CD4-positive, alpha-beta T cell (primary cell): ENCODE measurements around the gene KPNB1. TPM values are rescaled to one million over a fixed set of nuclear protein-coding genes. Genes with fewer than 3 reads are reported as not detected.

Source experiments
- ATAC-seq: fragments of 200-7000 bp; cut with Tn5 transposase; one replicate; pipeline ENCODE4 v1.10.0; 2022; ENCODE audit warnings: mild to moderate bottlenecking; ENCODE audit not compliant: poor library complexity
- CTCF ChIA-PET: fragments of 350-600 bp; sonication (Branson Sonifier 250); formaldehyde crosslinking; loops from one replicate; lab custom pipeline; 2021; ENCODE audit warnings: antibody characterized with exemption, inconsistent platforms; lab: Charles Lee
- POLR2A ChIA-PET: fragments of 350-600 bp; sonication (Branson Sonifier 250); formaldehyde crosslinking; loops from one replicate; lab custom pipeline; 2021; ENCODE audit warnings: antibody characterized with exemption, inconsistent platforms; lab: Charles Lee
- DNase-seq, 14 experiments: peaks; one replicate each; pipeline ENCODE4 v3.0.0-alpha.2; 2013 to 2020; ENCODE audit warnings: mixed read lengths in 2 of 14
- H3K27ac ChIP-seq, 2 donors: one replicate each; pipeline versions ENCODE4 v1.5.1 to v1.7.0; 2013; ENCODE audit warnings: low read length in 2 of 2, low read depth in 1 of 2, mild to moderate bottlenecking in 1 of 2
- H3K27me3 ChIP-seq, 2 experiments: 1 replicate in 1 of 2; 2 replicates in 1 of 2; pipeline versions ENCODE4 v1.6.1 to v1.7.0; 2013; ENCODE audit warnings: low read length in 2 of 2, control low read depth in 1 of 2, mild to moderate bottlenecking in 1 of 2, moderate library complexity in 1 of 2; ENCODE audit not compliant: insufficient read depth in 2 of 2, control insufficient read depth in 1 of 2
- H3K36me3 ChIP-seq: one replicate; pipeline ENCODE4 v1.6.1; 2013; ENCODE audit warnings: low read length, control low read depth; ENCODE audit not compliant: insufficient read depth
- H3K4me1 ChIP-seq: one replicate; pipeline ENCODE4 v1.6.1; 2013; ENCODE audit warnings: low read length, control low read depth; ENCODE audit not compliant: insufficient read depth
- H3K4me3 ChIP-seq: one replicate; pipeline ENCODE4 v1.5.1; 2013; ENCODE audit warnings: mild to moderate bottlenecking, low read length, moderate library complexity
- H3K9me3 ChIP-seq, 2 experiments: 1 replicate in 1 of 2; 2 replicates in 1 of 2; pipeline versions ENCODE4 v1.6.1 to v1.7.0; 2013; ENCODE audit warnings: low read length in 2 of 2, mild to moderate bottlenecking in 2 of 2, control low read depth in 1 of 2, moderate library complexity in 1 of 2; ENCODE audit not compliant: control insufficient read depth in 1 of 2, insufficient read depth in 1 of 2
- H3K27ac Mint-ChIP-seq: one replicate; pipeline ENCODE4 v1.8.0; 2020; ENCODE audit warnings: mixed read lengths
- H3K27me3 Mint-ChIP-seq: one replicate; pipeline ENCODE4 v1.8.0; 2021; ENCODE audit warnings: mixed read lengths
- H3K36me3 Mint-ChIP-seq: one replicate; pipeline ENCODE4 v1.8.0; 2021; ENCODE audit warnings: low read depth, mixed read lengths
- H3K4me1 Mint-ChIP-seq: one replicate; pipeline ENCODE4 v1.8.0; 2021; ENCODE audit warnings: low read depth, mixed read lengths
- H3K4me3 Mint-ChIP-seq: one replicate; pipeline ENCODE4 v1.8.0; 2020; ENCODE audit warnings: mild to moderate bottlenecking, mixed read lengths
- H3K9me3 Mint-ChIP-seq: one replicate; pipeline ENCODE4 v1.8.0; 2020; ENCODE audit warnings: mixed read lengths
- CTCF ChIP-seq: fragments of 200-600 bp; IDR thresholded peaks from one replicate; pipeline ENCODE4 v1.8.0; 2022; ENCODE audit warnings: antibody characterized with exemption, mild to moderate bottlenecking
- intact Hi-C, 2 experiments: fragments of 100-400 bp; cut with DNase I in 1 of 2; cut with micrococcal nuclease in 1 of 2; formaldehyde crosslinking; loops; one replicate each; pipeline versions ENCODE4 v1.15.1 to v1.9.0; 2023 to 2025; cut with DNase I, micrococcal nuclease
- total RNA-seq, 174 experiments: library from RNA in 2 of 174; stranded (reverse) in 2 of 174; gene quantifications; one replicate each; pipeline ENCODE4 v1.2.3 and lab custom pipeline; 2021 to 2026

The KPNB1 gene
- total RNA-seq, 2 experiments from 2014 or later = 145 to 151 TPM

- H3K9me3 Mint-ChIP-seq = no peaks in the 10 kb centered on the region
- DNase-seq = no peak
- POLR2A ChIA-PET = interaction anchor here (2.6 kb wide), 1 partner anchor 10 kb away, joined by 18 read pairs; the partner anchor contains the start of gene KPNB1
These were observed 9.6 kb upstream of the KPNB1 start for GRCh38 chr17:47640076-47640475.

GRCh38 chr17:47641202-47641601, 8.5 kb upstream of the KPNB1 start:
- intact Hi-C loops = no loop called here
- ATAC-seq = no peak
- POLR2A ChIA-PET = interaction anchor here (2.6 kb wide), 1 partner anchor 8 kb away, joined by 18 read pairs; the partner anchor contains the start of gene KPNB1
- DNase-seq = no peak
- CTCF ChIA-PET = interaction anchor here (1.2 kb wide), 1 partner anchor 21 kb away, joined by 3 read pairs; no protein-coding TSS in a partner anchor
- H3K27ac Mint-ChIP-seq = no peak overlapping the region
- no peak overlapping the region for H3K4me3 ChIP-seq
- H3K36me3 ChIP-seq = no peaks in the 10 kb centered on the region
- no peaks in the 10 kb centered on the region for H3K9me3 ChIP-seq
- H3K27me3 ChIP-seq = no peaks in the 10 kb centered on the region
- no peaks in the 10 kb centered on the region for H3K27me3 Mint-ChIP-seq
- no peak overlapping the region for H3K27ac ChIP-seq
- TF ChIP-seq CTCF = no peak
- H3K4me1 ChIP-seq = peaks cover 6% of the 10 kb centered on the region
- no peaks in the 10 kb centered on the region for H3K9me3 Mint-ChIP-seq
- peaks cover 5% of the 10 kb centered on the region for H3K4me1 Mint-ChIP-seq
- no peak overlapping the region for H3K4me3 Mint-ChIP-seq
- H3K36me3 Mint-ChIP-seq = peaks cover 4% of the 10 kb centered on the region

More at GRCh38 chr17:47640076-47640475, 9.6 kb upstream of the KPNB1 start:
- Histone ChIP-seq H3K4me3 (no peak overlapping the region), H3K36me3 (no peaks in the 10 kb centered on the region), H3K27ac (no peak overlapping the region), H3K9me3 (no peaks in the 10 kb centered on the region), H3K4me1 (peaks cover 7% of the 10 kb centered on the region), H3K27me3 (no peaks in the 10 kb centered on the region)
- H3K27ac Mint-ChIP-seq = no peak overlapping the region
- CTCF ChIA-PET = no interaction called here
- H3K4me3 Mint-ChIP-seq = no peak overlapping the region
- no peak for ATAC-seq
- intact Hi-C loops = no loop called here
- peaks cover 7% of the 10 kb centered on the region for H3K4me1 Mint-ChIP-seq
- no peaks in the 10 kb centered on the region for H3K27me3 Mint-ChIP-seq
- peaks cover 6% of the 10 kb centered on the region for H3K36me3 Mint-ChIP-seq
- no peak for TF ChIP-seq CTCF

- no peak overlapping the region for H3K27ac ChIP-seq
- Mint-ChIP-seq H3K27me3 (no peaks in the 10 kb centered on the region), H3K36me3 (no peaks in the 10 kb centered on the region), H3K4me3 (no peak overlapping the region), H3K4me1 (peaks cover 4% of the 10 kb centered on the region), H3K27ac (no peak overlapping the region), H3K9me3 (no peaks in the 10 kb centered on the region)
- intact Hi-C loops = no loop called here
- peaks cover 12% of the 10 kb centered on the region for H3K4me1 ChIP-seq
- ATAC-seq (no peak), DNase-seq (no peak)
- H3K27me3 ChIP-seq = no peaks in the 10 kb centered on the region
- no peaks in the 10 kb centered on the region for H3K9me3 ChIP-seq
- no peak for TF ChIP-seq CTCF
- ChIA-PET POLR2A (no interaction called here), CTCF (no interaction called here)
- no peak overlapping the region for H3K4me3 ChIP-seq
- H3K36me3 ChIP-seq = no peaks in the 10 kb centered on the region
These were observed 6.6 kb upstream of the KPNB1 start for GRCh38 chr17:47643116-47643515.
